HG03520 (cell line): ENCODE measurements around the gene OSBPL7.

Experiments used
- ATAC-seq: cut with Tn5 transposase; IDR thresholded peaks from one replicate; pipeline ENCODE4 v1.9.1; 2021; ENCODE audit warnings: mild to moderate bottlenecking, moderate library complexity; ENCODE audit not compliant: unreplicated experiment

Gene OSBPL7

GRCh38 chr17:47847341-47848197, 26.0 kb upstream of the OSBPL7 start:
- ATAC-seq, result no peak

- no peak for ATAC-seq
Observed at GRCh38 chr17:47846716-47847340, 25.2 kb upstream of the OSBPL7 start.

GRCh38 chr17:47845716-47846075, 24.1 kb upstream of the OSBPL7 start:
- no peak for ATAC-seq

GRCh38 chr17:47844814-47845715, 23.5 kb upstream of the OSBPL7 start:
- ATAC-seq, result no peak

- ATAC-seq, result no peak
Observed at GRCh38 chr17:47844227-47844626, 22.6 kb upstream of the OSBPL7 start.

GRCh38 chr17:47843391-47843730, 21.8 kb upstream of the OSBPL7 start:
- ATAC-seq, result no peak

- no peak for ATAC-seq
Observed at GRCh38 chr17:47841488-47842291, 20.1 kb upstream of the OSBPL7 start.

GRCh38 chr17:47840742-47841487, 19.3 kb upstream of the OSBPL7 start, which contains the start of gene SCRN2:
TSS of gene SCRN2 (minus strand) at chr17:47841273. CDS start at chr17:47840843, 430 bp downstream.
- peak; percentile 78 for ATAC-seq

GRCh38 chr17:47840001-47840741, 18.6 kb upstream of the OSBPL7 start:
- no peak for ATAC-seq

GRCh38 chr17:47839071-47839470, 17.5 kb upstream of the OSBPL7 start:
- ATAC-seq, result no peak

- ATAC-seq, result no peak
Observed at GRCh38 chr17:47838636-47839035, 17.0 kb upstream of the OSBPL7 start.

GRCh38 chr17:47837401-47838039, 15.9 kb upstream of the OSBPL7 start:
- ATAC-seq, result no peak

- ATAC-seq, result no peak
Observed at GRCh38 chr17:47836601-47837000, 15.0 kb upstream of the OSBPL7 start.

GRCh38 chr17:47834756-47835155, 13.2 kb upstream of the OSBPL7 start:
- no peak for ATAC-seq

- ATAC-seq, result no peak
Observed at GRCh38 chr17:47831934-47832327, 10.3 kb upstream of the OSBPL7 start.

GRCh38 chr17:47831003-47831933, 9.7 kb upstream of the OSBPL7 start, which contains the start of the genes LRRC46 and MRPL10:
TSS of gene LRRC46 (plus strand) at chr17:47831670. CDS start at chr17:47831990, 320 bp downstream.
TSS of gene MRPL10 (minus strand) at chr17:47831541. CDS start at chr17:47831511, 30 bp downstream.
- peak; percentile 82 for ATAC-seq

- no peak for ATAC-seq
Observed at GRCh38 chr17:47830396-47831002, 8.9 kb upstream of the OSBPL7 start.
